HG03064 (cell line): Measurements from ENCODE around the gene TAS1R3.

Source experiments
- ATAC-seq: cut with Tn5 transposase; IDR thresholded peaks from one replicate; pipeline ENCODE4 v1.9.1; 2021; ENCODE audit warnings: low read depth; ENCODE audit not compliant: unreplicated experiment

The TAS1R3 gene

DNA sequence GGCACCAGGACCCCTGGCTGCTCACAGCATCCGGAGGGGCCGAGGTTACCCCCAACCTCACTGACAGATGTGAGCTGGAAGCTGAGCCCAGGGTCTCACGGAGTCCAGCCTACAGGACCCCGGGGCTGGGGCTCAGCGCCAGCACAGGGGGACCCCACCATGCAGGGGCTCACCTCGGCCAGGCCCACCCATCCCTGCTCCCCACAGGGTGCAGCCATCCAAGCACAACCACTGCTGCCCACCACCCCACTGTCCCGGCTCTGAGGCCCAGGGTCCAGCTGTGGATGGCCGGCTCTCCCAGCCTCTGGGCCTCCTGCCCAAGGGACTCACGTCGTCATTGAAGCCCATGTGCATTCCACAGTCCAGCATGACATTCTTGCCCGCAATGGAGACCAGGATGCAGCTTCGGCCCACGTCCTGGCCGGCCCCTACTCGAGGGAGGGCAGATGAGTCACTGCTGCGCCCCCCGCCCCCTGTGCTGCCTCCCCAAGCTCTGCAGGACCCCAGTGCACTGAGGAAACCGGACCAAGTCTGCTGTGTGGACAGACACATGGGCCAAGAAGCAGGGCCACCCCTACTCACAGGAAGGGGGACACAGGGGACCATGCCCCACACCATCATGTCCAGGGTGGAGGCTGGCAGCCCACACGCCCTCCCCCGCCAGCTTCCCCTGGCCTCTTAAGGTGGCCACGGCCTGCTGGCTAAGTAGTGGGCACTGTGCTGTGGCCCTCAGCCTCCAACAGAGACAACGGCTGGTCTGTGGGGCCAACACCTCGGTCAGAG lies 10.2 kb upstream of the TAS1R3 start:
- ATAC-seq: no peak

DNA sequence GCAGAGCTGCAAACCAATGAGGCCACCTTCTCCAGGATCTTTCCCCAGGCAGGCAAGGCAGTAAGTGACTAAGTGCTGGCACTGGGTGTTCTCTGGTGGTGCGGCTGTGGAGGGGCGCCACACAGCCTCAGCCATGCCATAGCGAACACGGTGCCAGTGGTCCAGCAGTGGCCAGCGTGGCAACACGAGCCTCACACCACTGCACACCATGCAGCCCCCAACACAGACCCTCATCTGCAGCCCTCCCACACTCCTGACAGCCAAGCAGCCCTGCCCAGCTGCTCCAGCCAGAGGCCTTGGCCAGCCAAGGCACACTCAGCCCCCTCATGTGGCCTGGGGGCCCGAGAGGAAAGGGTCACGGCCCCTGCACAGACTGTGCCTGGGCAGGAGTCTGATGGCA lies 9.6 kb upstream of the TAS1R3 start:
- no peak for ATAC-seq

DNA sequence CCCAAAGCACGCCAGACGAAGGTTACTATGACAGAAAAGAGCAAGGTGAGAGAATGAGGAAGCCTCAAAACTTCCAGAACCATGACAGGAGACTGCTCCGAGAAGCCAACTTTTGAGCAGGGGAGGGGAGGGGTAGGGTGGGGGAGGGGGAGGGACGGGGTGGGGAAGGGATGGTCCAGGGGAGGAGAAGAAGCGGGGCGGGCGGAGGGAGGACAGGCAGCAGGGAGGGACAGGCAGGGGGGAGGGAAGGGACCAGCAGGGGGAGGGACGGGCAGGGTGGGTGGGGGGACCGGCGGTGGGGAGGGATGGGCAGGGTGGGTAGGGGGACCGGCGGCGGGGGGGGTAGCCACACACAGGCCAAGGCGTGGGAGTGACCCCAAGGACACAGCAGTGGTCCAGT lies 8.7 kb upstream of the TAS1R3 start:
- no peak for ATAC-seq

DNA sequence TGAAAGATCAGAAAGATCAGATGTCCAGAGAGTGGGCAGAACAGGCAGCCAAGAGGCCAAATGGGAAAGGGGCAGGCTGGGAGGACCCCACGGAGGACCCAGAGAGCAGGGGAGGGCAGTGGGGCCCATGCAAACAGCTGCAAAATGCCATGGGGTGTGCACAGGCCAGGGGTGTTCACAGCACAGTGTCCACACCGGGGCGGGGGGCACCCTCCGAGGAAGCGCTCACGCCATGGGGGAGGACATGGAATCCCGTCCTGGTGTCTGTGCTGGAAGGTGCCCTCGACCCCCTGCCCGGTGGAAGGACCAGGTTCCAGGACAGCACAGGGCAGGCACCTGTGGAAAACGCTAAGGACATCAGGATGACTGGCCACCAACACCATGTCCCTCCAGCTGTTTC lies 8.1 kb upstream of the TAS1R3 start:
- no peak for ATAC-seq

DNA sequence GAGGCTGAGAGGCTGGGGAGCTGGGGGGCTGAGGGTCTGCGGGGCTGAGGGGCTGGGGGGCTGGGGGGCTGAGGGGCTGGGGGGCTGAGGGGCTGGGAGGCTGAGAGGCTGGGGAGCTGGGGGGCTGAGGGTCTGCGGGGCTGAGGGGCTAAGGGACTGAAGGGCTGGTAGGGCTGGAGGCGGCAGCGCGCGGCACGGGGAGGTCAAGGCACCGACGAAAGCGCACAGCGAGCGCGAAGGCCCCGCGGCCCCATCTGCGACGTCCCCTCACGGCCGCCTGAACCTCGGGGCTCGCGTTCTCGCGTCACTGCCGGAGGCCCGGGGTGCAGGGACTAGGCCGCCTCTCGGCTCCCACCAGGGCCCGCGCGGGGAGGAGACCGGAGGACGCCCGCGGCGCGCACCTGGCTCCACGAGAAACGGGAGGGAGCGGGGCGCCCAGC lies 7.0 kb upstream of the TAS1R3 start:
- ATAC-seq: peak; percentile 35

DNA sequence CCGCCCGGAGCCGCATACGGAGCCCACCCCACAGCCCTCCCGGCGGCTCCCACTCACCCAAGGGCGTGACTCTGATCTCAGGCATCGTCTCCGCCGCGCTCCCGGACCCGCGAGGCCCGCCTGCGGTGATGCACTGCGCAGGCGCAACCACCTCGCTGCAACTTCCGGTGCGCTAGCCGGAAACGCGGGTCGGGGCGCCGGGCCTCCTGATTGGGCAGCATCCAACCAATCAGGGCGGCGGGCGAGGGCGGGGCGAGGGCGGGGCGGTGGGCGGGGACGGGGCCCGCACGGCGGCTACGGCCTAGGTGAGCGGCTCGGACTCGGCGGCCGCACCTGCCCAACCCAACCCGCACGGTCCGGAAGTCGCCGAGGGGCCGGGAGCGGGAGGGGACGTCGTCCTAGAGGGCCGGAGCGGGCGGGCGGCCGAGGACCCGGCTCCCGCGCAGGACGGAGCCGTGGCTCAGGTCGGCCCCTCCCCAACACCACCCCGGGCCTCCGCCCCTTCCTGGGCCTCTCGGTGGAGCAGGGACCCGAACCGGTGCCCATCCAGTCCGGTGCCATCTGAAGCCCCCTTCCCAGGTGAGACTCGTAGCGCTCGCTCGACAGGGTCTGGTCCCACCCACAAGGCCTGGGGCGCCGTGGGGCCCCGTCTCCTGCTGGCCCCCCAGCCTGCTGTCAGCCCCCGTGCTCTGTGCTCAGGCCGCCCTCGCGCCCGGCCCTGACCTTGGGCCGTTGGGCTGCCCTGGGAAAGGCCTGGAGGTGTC lies 6.4 kb upstream of the TAS1R3 start, which contains the start of the genes CPTP and INTS11:
TSS of gene CPTP (plus strand) at position 279 of the 764 bp plus-strand sequence. CDS start 2,109 bp downstream, outside the sequence.
TSS of gene INTS11 (minus strand) at position 137 of the 764 bp plus-strand sequence. CDS start at position 85, 52 bp downstream.
- peak; percentile 59 for ATAC-seq

DNA sequence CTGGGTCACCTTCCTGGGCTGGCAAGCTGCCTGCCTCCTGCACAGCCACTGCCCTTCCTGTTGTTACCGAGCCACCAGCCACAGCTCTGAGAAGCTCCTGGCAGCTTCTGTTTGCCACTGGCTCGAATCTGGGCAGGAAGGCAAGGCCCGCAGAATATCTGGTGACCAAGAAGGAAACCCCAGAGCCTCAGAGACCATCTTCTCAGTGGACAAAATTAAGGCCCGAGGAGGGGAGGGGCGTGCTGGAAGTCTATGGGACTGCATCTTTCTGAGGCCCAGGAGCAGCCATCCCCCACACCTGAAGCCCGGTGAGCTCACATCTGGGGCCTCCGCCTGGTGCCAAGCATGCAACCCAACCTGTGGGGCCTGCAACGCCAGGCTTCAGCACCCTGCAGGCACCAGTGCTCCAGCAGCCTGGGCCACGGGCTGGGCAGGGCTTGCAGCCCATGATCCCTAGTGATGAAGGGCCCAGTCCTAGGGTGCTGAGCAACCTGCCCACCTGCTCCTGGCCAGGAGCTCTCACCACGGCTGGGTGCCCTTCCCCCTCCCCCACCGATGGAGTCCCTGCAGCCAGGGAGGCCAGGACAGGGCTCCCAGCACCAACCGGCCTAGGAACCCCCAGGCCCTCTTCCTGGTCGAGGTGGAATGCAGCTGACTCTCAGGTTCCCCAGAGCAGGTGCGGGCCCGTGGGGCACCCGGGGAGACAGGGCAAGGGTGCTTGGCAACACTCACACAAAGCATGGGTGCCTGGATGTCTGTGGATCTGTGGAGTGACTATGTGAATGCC lies 5.6 kb upstream of the TAS1R3 start:
- ATAC-seq: no peak

DNA sequence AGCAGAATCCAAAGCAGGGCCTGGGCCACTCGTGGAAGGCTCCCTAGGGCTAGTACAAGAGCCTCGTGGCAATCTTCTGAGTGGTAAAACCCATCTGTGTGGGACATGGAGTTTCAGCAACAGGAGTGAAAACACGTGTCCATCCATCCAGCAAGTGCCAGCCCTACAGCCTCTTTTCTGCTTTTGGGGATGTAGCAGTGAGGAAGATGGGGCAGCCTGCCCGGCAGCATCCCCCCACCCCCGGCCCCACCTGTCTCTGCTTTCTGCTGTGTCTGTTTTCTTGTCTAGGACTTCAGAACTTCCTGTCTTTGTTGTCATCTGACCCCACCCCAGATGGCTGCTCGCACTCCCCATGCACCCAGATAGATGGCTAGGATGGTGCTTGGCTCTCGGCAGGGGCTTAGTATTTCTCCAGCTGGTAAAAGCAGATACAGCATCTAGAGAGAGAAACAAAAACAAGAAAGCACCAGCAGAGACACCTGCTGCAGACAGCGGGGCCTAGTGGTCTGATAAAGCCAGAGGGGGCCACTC lies 4.9 kb upstream of the TAS1R3 start:
- ATAC-seq: no peak

DNA sequence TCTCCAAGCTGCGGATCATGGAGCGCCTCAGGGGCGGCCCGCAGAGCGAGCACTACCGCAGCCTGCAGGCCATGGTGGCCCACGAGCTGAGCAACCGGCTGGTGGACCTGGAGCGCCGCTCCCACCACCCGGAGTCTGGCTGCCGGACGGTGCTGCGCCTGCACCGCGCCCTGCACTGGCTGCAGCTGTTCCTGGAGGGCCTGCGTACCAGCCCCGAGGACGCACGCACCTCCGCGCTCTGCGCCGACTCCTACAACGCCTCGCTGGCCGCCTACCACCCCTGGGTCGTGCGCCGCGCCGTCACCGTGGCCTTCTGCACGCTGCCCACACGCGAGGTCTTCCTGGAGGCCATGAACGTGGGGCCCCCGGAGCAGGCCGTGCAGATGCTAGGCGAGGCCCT lies 3.8 kb upstream of the TAS1R3 start:
- no peak for ATAC-seq

DNA sequence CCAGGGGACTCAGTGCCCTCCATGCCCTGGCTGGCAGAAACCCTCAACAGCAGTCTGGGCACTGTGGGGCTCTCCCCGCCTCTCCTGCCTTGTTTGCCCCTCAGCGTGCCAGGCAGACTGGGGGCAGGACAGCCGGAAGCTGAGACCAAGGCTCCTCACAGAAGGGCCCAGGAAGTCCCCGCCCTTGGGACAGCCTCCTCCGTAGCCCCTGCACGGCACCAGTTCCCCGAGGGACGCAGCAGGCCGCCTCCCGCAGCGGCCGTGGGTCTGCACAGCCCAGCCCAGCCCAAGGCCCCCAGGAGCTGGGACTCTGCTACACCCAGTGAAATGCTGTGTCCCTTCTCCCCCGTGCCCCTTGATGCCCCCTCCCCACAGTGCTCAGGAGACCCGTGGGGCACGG lies 2.8 kb upstream of the TAS1R3 start:
- no peak for ATAC-seq

DNA sequence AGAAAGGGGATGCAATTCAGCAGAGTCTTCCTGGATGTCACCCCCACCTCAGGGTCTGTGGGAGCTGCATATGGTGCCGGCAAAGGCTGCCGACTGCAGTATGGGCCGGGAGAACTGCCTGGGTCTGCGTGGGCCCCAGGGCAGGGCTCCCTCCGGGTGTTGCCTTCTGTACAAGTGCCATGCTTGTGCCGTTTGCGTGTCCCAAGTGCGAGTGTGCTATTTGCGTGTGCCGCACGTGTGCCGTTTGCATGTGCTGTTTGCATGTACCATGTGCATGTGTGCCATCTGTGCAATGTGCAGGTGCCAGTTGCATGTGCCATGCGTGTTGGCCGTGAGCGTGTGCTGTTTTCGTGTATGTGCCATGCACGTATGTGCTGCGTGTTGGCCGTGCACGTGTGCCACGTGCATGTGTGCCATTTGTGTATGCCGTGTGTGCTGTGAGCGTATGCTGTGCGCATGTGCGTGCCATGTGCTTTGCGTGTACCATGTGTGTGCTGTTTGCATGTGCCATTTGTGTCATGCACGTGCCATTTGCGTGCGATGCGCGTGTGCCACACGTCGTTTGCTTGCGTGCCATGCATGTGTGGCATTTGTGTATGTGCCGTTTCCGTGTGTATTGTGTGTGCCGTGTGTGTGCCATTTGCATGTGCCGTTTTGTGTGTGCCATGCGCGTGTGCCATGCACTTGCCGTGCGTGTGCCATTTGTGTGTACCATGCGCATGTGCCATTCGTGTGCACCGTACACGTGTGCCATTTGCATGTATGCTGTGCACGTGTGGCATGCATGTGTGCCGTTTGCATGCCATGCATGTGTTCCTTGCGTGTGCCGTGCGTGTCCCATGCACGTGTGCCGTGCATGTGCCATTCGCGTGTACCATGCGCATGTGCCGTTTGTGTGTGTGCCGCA lies 1.5 kb upstream of the TAS1R3 start:
- ATAC-seq: no peak

DNA sequence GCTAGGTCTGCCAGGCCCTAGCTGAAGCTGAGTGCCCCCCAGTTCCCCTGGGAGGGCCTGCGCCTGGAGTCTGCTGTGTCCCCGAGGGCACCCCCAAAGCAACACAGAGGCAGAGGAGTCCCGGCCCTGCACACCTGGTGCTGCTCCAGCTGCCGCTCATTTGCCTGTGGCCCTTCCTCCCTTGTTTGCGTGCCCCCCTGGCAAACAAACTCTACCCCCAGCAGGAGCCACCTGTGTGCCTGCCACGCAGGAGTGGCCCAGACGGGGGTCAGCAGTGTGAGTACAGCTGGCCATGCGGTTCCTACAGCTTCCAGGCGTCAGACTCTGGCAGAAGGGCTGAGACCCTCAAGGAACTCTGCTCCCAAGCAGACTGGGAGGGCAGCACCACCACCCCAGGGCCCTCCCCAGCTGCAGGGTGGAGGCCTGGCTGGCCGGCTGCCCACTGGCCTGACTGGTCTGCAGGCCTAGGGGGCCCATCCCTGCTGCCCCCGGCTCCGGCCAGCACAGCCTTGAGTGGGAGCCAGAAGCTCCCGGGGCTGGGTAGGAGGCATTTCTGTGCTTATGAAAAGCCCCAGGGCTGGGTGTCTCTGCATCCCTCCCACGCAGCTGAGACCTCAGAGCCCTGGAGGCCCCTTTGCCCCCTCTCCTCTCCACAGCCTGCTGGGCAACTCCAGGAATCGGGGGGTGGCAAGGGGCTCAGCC lies 563 bp upstream of the TAS1R3 start:
- no peak for ATAC-seq

DNA sequence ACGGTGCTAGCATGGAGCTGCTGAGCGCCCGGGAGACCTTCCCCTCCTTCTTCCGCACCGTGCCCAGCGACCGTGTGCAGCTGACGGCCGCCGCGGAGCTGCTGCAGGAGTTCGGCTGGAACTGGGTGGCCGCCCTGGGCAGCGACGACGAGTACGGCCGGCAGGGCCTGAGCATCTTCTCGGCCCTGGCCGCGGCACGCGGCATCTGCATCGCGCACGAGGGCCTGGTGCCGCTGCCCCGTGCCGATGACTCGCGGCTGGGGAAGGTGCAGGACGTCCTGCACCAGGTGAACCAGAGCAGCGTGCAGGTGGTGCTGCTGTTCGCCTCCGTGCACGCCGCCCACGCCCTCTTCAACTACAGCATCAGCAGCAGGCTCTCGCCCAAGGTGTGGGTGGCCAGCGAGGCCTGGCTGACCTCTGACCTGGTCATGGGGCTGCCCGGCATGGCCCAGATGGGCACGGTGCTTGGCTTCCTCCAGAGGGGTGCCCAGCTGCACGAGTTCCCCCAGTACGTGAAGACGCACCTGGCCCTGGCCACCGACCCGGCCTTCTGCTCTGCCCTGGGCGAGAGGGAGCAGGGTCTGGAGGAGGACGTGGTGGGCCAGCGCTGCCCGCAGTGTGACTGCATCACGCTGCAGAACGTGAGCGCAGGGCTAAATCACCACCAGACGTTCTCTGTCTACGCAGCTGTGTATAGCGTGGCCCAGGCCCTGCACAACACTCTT lies 1.1 kb downstream of the TAS1R3 start:
- no peak for ATAC-seq

DNA sequence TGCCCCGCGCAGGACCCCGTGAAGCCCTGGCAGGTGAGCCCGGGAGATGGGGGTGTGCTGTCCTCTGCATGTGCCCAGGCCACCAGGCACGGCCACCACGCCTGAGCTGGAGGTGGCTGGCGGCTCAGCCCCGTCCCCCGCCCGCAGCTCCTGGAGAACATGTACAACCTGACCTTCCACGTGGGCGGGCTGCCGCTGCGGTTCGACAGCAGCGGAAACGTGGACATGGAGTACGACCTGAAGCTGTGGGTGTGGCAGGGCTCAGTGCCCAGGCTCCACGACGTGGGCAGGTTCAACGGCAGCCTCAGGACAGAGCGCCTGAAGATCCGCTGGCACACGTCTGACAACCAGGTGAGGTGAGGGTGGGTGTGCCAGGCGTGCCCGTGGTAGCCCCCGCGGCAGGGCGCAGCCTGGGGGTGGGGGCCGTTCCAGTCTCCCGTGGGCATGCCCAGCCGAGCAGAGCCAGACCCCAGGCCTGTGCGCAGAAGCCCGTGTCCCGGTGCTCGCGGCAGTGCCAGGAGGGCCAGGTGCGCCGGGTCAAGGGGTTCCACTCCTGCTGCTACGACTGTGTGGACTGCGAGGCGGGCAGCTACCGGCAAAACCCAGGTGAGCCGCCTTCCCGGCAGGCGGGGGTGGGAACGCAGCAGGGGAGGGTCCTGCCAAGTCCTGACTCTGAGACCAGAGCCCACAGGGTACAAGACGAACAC lies 1.8 kb downstream of the TAS1R3 start:
- no peak for ATAC-seq

DNA sequence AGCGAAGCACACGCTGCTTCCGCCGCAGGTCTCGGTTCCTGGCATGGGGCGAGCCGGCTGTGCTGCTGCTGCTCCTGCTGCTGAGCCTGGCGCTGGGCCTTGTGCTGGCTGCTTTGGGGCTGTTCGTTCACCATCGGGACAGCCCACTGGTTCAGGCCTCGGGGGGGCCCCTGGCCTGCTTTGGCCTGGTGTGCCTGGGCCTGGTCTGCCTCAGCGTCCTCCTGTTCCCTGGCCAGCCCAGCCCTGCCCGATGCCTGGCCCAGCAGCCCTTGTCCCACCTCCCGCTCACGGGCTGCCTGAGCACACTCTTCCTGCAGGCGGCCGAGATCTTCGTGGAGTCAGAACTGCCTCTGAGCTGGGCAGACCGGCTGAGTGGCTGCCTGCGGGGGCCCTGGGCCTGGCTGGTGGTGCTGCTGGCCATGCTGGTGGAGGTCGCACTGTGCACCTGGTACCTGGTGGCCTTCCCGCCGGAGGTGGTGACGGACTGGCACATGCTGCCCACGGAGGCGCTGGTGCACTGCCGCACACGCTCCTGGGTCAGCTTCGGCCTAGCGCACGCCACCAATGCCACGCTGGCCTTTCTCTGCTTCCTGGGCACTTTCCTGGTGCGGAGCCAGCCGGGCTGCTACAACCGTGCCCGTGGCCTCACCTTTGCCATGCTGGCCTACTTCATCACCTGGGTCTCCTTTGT lies 2.6 kb downstream of the TAS1R3 start:
- no peak for ATAC-seq

DNA sequence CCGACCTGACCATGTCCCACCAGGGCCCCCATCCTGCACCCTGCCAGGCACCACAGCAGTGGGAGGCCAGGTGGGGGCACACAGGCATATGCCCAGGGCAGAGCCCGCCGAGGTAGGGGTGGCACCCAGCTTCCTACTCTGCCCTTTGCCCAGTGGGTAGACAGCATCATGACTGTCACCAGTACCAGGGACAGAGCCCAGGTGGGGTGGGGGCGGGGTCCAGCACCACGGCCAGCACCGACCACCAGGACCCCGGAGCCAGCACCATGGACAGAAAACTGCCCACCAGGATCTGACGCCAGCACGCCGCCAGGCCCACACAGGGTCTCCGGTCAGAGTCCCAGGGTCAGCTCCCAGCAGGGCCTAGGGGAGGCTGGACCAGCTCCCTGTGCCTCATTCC lies 3.8 kb downstream of the TAS1R3 start:
- no peak for ATAC-seq

DNA sequence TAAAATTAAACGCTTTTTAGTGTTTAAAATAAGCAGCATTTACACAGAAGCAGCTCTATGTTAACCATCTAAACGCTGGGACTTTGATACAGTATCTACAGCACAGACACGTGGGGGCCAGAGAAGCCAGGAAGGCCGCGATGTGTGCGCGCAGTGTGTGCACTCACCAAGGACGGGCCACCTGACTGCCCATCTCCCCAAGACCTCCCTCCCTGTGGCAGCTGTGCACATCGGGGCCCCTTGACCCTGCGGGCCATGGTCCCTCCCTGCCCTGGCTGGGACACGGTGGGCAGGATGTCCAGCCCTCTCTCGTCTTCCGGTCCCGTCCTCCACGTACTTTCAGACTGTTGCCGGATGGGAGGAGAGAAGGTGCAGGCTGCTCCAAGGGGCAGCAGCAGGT lies 4.2 kb downstream of the TAS1R3 start:
- no peak for ATAC-seq
